Cardiac fibroblast (primary cell): ENCODE results near the gene SV2B.

ENCODE experiments used
- DNase-seq, 2 donors: peaks; one replicate each; pipeline versions ENCODE4 v3.0.0 to v3.0.0-alpha.2; 2010; ENCODE audit warnings: low read depth in 2 of 2
- H3K4me3 ChIP-seq, 2 donors: replicated peaks in 1 of 2; 1 replicate in 1 of 2; 2 replicates in 1 of 2; pipeline ENCODE4 v1.5.1; 2011; ENCODE audit warnings: low read depth in 2 of 2, low read length in 2 of 2, mild to moderate bottlenecking in 2 of 2, moderate library complexity in 1 of 2
- CTCF ChIP-seq: IDR thresholded peaks from one replicate; pipeline ENCODE4 v1.5.1; 2011; ENCODE audit warnings: low read depth, mild to moderate bottlenecking, low read length, inconsistent platforms

The SV2B gene

DNA sequence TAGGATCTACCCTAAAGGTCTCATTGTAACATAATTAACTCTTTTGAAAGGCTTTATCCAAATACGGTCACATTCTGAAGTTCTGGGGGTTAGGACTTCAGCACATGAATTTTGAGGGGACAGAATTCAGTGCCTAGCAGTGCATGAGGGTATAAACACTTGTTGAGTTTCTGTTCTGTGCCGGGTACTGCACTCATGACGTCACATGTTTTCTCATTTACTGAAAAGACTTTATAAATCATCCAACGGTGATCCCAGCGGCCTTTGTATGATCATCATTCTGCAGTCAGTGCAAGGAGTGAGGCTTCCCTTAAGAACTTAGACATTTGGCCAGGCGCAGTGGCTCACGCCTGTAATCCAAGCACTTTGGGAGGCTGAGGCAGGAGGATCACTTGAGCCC lies 25.1 kb downstream of the SV2B start:
- no peak overlapping the region for H3K4me3 ChIP-seq
- DNase-seq, result no peak
- TF ChIP-seq CTCF, result no peak

DNA sequence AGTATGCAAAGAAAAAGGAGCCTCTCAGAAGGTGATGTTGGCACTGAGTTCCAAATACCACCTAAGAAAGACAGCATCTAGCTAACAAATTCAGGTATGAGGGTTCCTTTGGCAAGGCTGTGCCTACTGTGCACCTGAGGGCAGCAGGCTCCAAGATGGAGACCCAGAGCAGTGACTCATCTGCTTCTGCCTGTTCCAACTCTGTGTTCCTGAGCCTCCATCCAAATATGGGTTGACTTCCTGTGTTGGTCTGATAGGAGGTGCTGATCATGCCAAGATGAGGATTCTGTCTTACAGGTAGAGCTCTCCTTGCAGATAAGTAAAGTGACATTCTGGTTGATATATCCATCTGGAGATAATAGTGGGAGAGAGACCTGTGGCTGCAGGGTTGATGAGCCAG lies 26.0 kb downstream of the SV2B start:
- no peak for TF ChIP-seq CTCF
- no peak for DNase-seq
- no peak overlapping the region for H3K4me3 ChIP-seq

DNA sequence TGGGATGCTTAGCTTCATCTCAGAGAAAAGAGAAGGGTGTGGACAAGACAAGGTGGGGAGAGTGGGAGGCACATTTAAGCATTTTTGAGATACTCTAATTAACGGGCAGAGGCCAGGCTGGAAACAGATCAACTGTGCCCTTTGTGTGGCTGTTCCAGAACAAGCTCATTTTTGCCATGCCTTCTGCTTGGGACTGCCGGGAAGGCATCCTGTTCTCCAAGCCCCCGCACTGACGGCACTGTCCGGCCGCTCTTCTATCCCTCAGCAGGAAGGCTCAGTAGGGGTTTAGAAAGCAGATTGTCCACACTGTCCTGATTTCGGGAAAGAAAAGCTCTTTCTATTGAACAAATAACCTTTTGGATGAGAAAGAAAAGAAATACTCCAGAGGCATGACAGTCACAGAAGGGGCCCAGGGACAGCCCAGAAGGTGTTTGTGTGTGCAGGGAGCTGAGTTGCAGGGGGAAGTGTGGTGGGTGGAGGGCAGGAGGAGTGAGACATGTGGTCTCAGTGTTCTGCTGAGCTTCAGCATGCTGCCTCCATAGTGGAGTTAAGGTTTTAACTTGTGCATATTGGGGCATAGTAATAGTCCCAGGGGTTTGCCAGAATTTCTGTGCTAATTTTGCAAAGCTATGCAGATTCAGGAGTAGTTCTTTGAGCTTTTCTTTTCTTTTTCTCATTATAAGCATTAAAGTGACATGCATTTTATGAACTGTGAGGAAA lies 27.3 kb downstream of the SV2B start:
- DNase-seq, result no peak
- H3K4me3 ChIP-seq, result no peak overlapping the region
- TF ChIP-seq CTCF, result no peak

- no peak for DNase-seq
- no peak for TF ChIP-seq CTCF
These were observed 28.0 kb downstream of the SV2B start for GRCh38 chr15:91128016-91128415.

GRCh38 chr15:91129436-91129835 lies 29.4 kb downstream of the SV2B start:
- no peak for TF ChIP-seq CTCF
- no peak for DNase-seq
- no peak overlapping the region for H3K4me3 ChIP-seq

More at GRCh38 chr15:91128016-91128415, 28.0 kb downstream of the SV2B start:
- no peak overlapping the region for H3K4me3 ChIP-seq

DNA sequence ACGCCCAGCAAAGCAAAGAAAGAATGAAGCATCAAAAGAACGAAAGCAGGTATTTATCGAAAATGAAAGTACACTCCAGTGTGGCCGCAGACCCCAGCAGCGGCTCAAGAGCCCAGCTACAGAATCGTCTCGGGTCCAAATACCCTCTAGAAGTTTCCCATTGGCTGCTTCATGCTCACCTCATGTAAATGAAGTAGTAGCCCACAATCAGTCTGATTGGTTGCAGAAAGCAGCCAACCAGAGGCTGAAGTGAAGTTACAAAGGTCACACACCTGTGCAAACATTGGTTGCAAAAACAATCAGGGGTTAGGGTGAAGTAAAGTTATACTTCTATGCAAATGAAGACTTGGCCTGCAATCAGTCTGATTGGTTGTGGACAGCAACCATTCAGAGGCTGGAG lies 32.0 kb downstream of the SV2B start:
- H3K4me3 ChIP-seq, result no peak overlapping the region
- no peak for DNase-seq
- TF ChIP-seq CTCF, result no peak

- H3K4me3 ChIP-seq, result no peak overlapping the region
- no peak for TF ChIP-seq CTCF
These were observed 33.5 kb downstream of the SV2B start for GRCh38 chr15:91133511-91133910.

More at GRCh38 chr15:91133511-91133910, 33.5 kb downstream of the SV2B start:
- no peak for DNase-seq
